Smooth muscle cell (in vitro differentiated cells): ENCODE results near the gene TFDP2. TPM values are rescaled to one million over a fixed set of nuclear protein-coding genes. Genes with fewer than 3 reads are reported as not detected.

Experiments
- DNase-seq: peaks from one replicate; lab custom pipeline; 2025; ENCODE audit not compliant: unreplicated experiment; lab: John Stamatoyannopoulos, UW
- H2AFZ ChIP-seq: fragments of 200-600 bp; sonication (generic); 2 replicates; pipeline ENCODE4 v1.6.0; 2016; ENCODE audit warnings: antibody characterized with exemption, low read depth, mild to moderate bottlenecking
- H3F3A ChIP-seq: fragments of 200-600 bp; sonication (generic); 2 replicates; pipeline ENCODE4 v1.6.0; 2017; ENCODE audit warnings: antibody characterized with exemption, low read depth
- H3K27ac ChIP-seq: fragments of 200-600 bp; sonication (generic); 2 replicates; pipeline ENCODE4 v1.5.1; 2016; ENCODE audit warnings: low read depth, mild to moderate bottlenecking
- H3K27me3 ChIP-seq: fragments of 200-600 bp; sonication (generic); 2 replicates; pipeline ENCODE4 v1.6.1; 2016; ENCODE audit warnings: low read depth, mild to moderate bottlenecking
- H3K36me3 ChIP-seq: fragments of 200-600 bp; sonication (generic); 2 replicates; pipeline ENCODE4 v1.5.1; 2016; ENCODE audit warnings: low read depth
- H3K4me1 ChIP-seq: fragments of 200-600 bp; sonication (generic); 2 replicates; pipeline ENCODE4 v1.5.1; 2016; ENCODE audit warnings: low read depth
- H3K4me2 ChIP-seq: fragments of 200-600 bp; sonication (generic); 2 replicates; pipeline ENCODE4 v1.6.0; 2016; ENCODE audit warnings: mild to moderate bottlenecking
- H3K4me3 ChIP-seq: fragments of 200-600 bp; sonication (generic); 2 replicates; pipeline ENCODE4 v1.5.1; 2016; ENCODE audit warnings: mild to moderate bottlenecking
- H3K79me2 ChIP-seq: fragments of 200-600 bp; sonication (generic); 2 replicates; pipeline ENCODE4 v1.6.0; 2016; ENCODE audit warnings: low read depth, mild to moderate bottlenecking
- H3K9ac ChIP-seq: fragments of 200-600 bp; sonication (generic); 2 replicates; pipeline ENCODE4 v1.6.0; 2016; ENCODE audit warnings: low read depth
- H3K9me3 ChIP-seq: fragments of 200-600 bp; sonication (generic); replicated peaks from 2 replicates; pipeline ENCODE4 v1.5.1; 2016; ENCODE audit warnings: low read depth
- H4K20me1 ChIP-seq: fragments of 200-600 bp; sonication (generic); 2 replicates; pipeline ENCODE4 v1.6.0; 2016; ENCODE audit warnings: low read depth
- CTCF ChIP-seq: fragments of 200-600 bp; sonication (generic); IDR thresholded peaks from 2 replicates; pipeline ENCODE4 v1.5.1; 2017; ENCODE audit warnings: borderline replicate concordance, mild to moderate bottlenecking, antibody characterized with exemption; ENCODE audit not compliant: insufficient read depth, poor library complexity, severe bottlenecking
- WGBS: methylation state at CpG from one replicate; pipeline ENCODE4 v1.1.7; 2016; ENCODE audit warnings: low lambda C conversion rate; 5-methylcytosine and 5-hydroxymethylcytosine counted together
- polyA plus RNA-seq: library from polyadenylated mRNA; unstranded; fragments of >200 nt; fragmentation: Nextera tagmentation; extraction: Ambion mirVana; gene quantifications from 2 replicates; pipeline ENCODE4 v1.2.1, GENCODE V29; 2016
- total RNA-seq: library from RNA; depleted of rRNA; stranded (reverse); fragments of >200 nt; gene quantifications from 2 replicates; pipeline ENCODE4 v1.2.3, GENCODE V29; 2014

Gene TFDP2
- total and polyA plus RNA-seq, 2 experiments from 2014 or later: 39.9 to 54.3 TPM

- no peak overlapping the region for H2AFZ ChIP-seq
- H4K20me1 ChIP-seq: no peaks in the 10 kb centered on the region
- H3K36me3 ChIP-seq: no peaks in the 10 kb centered on the region
- H3K4me3 ChIP-seq: no peak overlapping the region
- 100% methylated on average over 2 of the region's 2 CpGs for WGBS
- no peaks in the 10 kb centered on the region for H3K4me1 ChIP-seq
- H3K27me3 ChIP-seq: no peaks in the 10 kb centered on the region
- no peak overlapping the region for H3K9ac ChIP-seq
- DNase-seq: no peak
- no peaks in the 10 kb centered on the region for H3K9me3 ChIP-seq
- no peak overlapping the region for H3K4me2 ChIP-seq
- H3K79me2 ChIP-seq: no peaks in the 10 kb centered on the region
- no peak for TF ChIP-seq CTCF
- H3F3A ChIP-seq: no peaks in the 10 kb centered on the region
- H3K27ac ChIP-seq: no peak overlapping the region
Observed at GRCh38 chr3:142000325-142000870, 148.9 kb downstream of the TFDP2 start.

GRCh38 chr3:141998669-141999290 lies 150.6 kb downstream of the TFDP2 start:
- TF ChIP-seq CTCF: peak; percentile 44
- no peak for DNase-seq
- Histone ChIP-seq H3K79me2 (no peaks in the 10 kb centered on the region), H3F3A (no peaks in the 10 kb centered on the region), H3K4me2 (no peak overlapping the region), H4K20me1 (no peaks in the 10 kb centered on the region), H3K27ac (no peak overlapping the region), H3K36me3 (no peaks in the 10 kb centered on the region), H3K9ac (no peak overlapping the region), H2AFZ (no peak overlapping the region), H3K4me1 (no peaks in the 10 kb centered on the region), H3K9me3 (no peaks in the 10 kb centered on the region), H3K27me3 (no peaks in the 10 kb centered on the region), H3K4me3 (no peak overlapping the region)
- WGBS: 86% methylated on average over 4 of the region's 4 CpGs

- H3K27me3 ChIP-seq: no peaks in the 10 kb centered on the region
- DNase-seq: no peak
- TF ChIP-seq CTCF: no peak
- no peak overlapping the region for H2AFZ ChIP-seq
- no peaks in the 10 kb centered on the region for H3F3A ChIP-seq
- no peaks in the 10 kb centered on the region for H3K79me2 ChIP-seq
- no peak overlapping the region for H3K9ac ChIP-seq
- no peak overlapping the region for H3K4me3 ChIP-seq
- no peaks in the 10 kb centered on the region for H3K9me3 ChIP-seq
- no peak overlapping the region for H3K4me2 ChIP-seq
- H3K36me3 ChIP-seq: no peaks in the 10 kb centered on the region
- no peaks in the 10 kb centered on the region for H4K20me1 ChIP-seq
- no peak overlapping the region for H3K27ac ChIP-seq
- H3K4me1 ChIP-seq: no peaks in the 10 kb centered on the region
Observed at GRCh38 chr3:141996437-141996836, 152.9 kb downstream of the TFDP2 start.

- no peaks in the 10 kb centered on the region for H3K79me2 ChIP-seq
- H3K4me3 ChIP-seq: no peak overlapping the region
Observed at GRCh38 chr3:141994856-141995255, 154.5 kb downstream of the TFDP2 start.

More at GRCh38 chr3:141994856-141995255, 154.5 kb downstream of the TFDP2 start:
- H3K4me1 ChIP-seq: no peaks in the 10 kb centered on the region
- no peak for TF ChIP-seq CTCF
- no peak overlapping the region for H2AFZ ChIP-seq
- H3K9me3 ChIP-seq: no peaks in the 10 kb centered on the region
- H3K4me2 ChIP-seq: no peak overlapping the region
- H3K27ac ChIP-seq: no peak overlapping the region
- H3F3A ChIP-seq: no peaks in the 10 kb centered on the region
- no peaks in the 10 kb centered on the region for H3K36me3 ChIP-seq
- H3K27me3 ChIP-seq: no peaks in the 10 kb centered on the region
- DNase-seq: no peak
- H4K20me1 ChIP-seq: no peaks in the 10 kb centered on the region
- no peak overlapping the region for H3K9ac ChIP-seq
